HG03103 (cell line): ENCODE data around the gene FXYD6.
"Not testable (repeated sequence)": the region's sequence is repeated elsewhere in the genome, so short reads cannot be mapped to it uniquely, and the experiment has no call there.

Experiments used
- ATAC-seq: cut with Tn5 transposase; IDR thresholded peaks from one replicate; pipeline ENCODE4 v1.9.1; 2021; ENCODE audit warnings: low read depth; ENCODE audit not compliant: unreplicated experiment

The FXYD6 gene

DNA sequence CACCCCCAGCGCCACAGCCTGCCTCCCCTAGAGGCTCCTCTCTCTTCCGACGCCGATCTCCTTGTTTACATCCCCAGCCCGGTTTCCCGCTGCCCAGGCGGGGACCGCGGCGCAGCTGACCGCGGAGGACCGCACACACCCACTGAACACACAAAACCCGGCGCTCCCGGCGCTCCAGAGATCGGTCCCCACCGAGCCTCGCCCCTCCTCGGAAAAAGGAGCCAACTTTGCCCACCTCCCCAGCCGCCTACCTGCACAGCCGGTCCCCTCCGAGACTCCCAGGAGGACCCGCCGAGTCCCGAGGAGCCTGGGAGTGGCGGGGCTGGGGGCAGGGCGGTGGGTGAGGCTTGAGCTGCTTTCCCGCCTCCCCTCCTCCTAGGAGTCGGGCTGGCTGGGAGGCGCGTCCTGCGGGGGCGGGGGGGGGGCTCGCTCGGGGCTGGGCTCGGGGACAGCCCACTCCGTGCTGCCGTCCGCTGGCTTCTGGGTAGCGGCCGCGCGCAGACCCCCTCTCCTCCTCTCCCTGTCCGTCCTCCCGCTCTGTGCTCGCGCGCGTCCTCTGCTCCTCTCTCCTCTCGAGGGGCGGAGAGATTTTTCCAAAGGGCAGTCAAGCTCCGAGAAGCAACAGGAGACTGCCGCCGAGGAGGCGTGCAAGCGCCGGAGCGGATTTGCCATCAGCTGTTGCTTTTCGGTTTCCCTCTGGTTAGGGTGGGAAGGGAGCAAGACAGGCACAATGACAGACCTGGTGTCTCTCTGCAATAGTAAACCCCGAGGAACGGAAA is at the start of gene FXYD6:
TSS of gene FXYD6 (minus strand) at position 318 of the 779 bp plus-strand sequence. CDS start 33,882 bp downstream, outside the sequence.
- ATAC-seq = no peak

GRCh38 chr11:117926166-117926565 is 49.7 kb upstream of the FXYD6 start:
- ATAC-seq = not testable (repeated sequence)

DNA sequence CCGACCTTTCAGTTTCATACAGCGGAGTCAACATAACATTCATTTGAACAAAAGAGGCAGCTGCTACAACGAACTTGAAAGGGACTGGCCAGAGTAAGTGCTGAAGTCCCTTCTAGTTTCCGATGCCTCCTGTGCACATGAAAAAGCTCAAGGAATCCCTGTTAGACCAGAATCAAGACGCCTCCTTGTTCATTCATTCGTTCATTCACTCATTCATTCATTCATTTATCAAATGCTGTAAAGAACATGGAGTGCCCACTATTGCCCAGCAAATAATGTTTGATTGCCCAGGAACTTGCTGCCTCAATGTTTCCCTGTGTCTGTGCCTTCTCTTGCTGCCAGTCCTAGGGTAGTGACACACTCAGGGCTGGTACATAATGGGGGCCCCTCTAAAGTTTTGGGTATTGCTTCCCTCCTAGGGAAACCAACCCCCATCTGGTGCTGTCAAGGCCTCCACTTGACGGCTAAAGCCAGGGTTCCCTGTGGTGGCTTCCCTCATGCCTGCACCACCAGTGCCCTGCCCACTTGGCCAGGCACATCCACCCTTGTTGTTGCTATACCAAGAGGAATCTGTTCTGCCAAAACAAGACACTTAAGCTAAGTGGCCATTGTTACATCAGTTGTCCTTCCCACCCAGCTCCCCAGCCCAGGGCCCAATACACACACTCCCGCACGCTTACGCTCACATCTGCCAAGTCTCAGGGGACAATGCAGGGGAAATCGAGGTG is 48.9 kb upstream of the FXYD6 start:
- no peak for ATAC-seq

- no peak for ATAC-seq
Measured at GRCh38 chr11:117924631-117925170, 48.2 kb upstream of the FXYD6 start.

DNA sequence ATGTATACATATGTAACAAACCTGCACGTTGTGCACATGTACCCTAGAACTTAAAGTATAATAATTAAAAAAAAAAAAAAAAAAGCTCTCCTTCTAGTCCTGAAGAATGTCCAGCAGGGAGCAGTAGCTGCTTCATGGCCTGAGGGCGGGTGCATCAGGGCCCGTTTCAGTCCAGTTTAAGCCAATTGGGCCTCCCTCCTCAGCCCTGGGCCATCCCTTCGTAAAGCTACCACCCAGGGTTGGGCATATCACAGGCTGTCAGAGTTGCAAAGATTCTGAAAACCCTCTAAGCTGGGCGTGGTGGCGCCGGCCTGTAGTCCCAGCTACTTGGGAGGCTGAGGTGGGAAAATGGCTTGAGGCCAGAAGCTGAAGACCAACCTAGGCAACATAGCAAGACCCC is 47.3 kb upstream of the FXYD6 start:
- ATAC-seq = no peak

DNA sequence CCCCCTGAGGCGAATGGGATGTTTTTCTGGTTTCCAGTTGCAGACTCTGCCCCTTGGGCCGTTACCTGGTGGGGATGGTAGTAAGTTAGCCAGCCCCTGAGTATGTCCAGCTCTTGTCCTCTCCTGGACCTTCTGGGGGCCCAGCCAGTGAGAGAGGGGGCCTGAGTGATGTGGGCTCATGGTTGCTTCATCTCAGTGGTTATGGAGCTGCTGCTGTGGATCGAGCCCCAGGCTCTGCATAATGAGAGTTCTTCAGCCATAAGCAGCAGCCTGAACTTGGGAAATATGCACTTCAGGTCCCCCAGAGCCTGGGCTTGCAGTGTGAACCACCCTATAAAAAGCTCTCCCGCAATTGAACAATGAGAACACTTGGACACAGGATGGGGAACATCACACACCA is 46.8 kb upstream of the FXYD6 start:
- no peak for ATAC-seq

GRCh38 chr11:117921893-117922292 is 45.4 kb upstream of the FXYD6 start:
- no peak for ATAC-seq

- no peak for ATAC-seq
Measured at GRCh38 chr11:117921456-117921855, 45.0 kb upstream of the FXYD6 start.

- no peak for ATAC-seq
Measured at GRCh38 chr11:117919781-117920221, 43.3 kb upstream of the FXYD6 start.

DNA sequence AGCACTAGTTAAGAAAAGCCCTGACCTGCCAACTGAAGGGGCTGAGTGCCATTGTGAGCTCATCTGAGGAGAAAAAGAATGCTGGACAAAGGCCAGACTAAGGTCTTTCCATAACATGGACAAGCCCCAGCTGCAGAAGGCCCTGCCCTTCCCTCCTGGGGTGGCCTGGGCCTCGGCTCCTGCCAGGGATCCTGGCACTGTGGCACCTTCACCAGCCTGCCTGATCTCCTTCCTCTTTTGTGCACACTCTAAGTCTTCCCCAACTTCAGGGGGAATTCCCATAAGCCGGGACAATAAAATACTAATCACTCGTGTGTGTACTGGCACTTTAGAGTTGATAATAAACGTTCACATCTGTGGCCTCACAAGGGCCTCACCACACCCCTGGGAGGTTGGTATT is 42.9 kb upstream of the FXYD6 start:
- ATAC-seq = no peak

DNA sequence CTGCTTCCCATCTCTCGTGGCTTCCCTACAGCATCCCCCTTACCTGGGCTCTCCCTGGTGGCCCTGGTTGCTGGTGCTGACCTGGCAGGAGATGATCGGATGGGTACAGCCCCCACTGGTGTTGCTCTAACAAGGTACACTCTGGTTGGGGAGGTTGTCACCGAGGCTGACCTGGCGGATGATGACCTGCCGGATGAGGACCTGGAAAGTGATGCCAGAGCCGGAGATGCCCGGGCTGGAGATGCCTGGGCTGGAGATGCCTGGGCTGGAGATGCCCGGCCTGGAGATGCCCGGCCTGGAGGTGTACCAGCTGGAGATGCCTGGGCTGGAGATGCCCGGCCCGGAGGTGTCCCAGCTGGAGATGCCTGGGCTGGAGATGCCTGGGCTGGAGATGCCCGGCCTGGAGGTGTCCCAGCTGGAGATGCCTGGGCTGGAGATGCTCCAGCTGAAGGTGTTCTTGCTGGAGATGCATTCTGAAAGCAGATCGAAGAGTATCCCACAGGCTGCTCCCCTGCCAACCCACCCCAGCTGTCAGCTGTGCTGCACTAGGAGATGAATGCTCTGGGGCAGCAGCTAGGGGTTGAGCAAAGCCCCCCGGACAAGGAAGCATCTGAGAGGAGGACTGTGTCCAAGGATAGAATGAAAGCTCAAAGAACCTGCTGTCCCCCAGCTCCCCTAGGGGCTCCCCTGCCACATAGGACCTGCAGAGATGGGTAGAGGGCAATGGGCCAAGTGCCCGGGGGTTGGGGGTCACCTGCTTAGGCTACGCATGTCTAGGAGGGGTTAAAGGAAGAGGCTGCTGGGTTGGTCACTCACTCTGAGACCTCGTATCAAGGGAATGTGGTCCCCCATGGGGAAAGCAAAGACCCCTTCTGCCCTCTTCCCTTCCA is 42.2 kb upstream of the FXYD6 start:
- ATAC-seq = no peak

GRCh38 chr11:117917591-117918151 is 41.2 kb upstream of the FXYD6 start:
- no peak for ATAC-seq

GRCh38 chr11:117916956-117917355 is 40.5 kb upstream of the FXYD6 start:
- no peak for ATAC-seq

DNA sequence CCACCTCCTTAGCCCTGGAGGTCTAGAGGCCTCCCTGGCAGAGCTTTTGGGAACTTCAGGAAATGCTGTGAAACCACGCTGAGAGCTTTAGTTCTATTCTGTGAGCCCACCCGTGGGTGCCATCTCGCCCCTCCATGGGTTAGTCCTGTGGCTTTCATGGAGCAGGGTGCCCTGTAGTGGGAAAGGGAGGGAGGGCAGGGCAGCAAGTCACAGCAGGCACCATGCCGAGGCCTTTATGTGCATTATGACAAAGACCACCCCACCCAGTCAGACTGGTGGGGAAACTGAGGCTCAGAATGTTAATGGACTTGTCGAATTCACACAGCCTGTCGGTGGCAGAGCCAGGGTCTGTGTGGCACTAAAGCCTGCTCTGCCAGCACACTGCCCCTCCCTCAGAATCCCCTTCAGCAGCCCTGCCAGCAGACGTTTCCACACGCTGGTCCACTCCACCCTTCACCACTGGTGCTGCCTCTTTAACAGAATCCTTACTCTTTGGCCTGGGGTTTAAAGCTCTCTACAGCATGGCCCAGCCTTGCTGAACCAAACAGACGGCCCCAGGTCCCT is 39.3 kb upstream of the FXYD6 start:
- ATAC-seq = no peak

DNA sequence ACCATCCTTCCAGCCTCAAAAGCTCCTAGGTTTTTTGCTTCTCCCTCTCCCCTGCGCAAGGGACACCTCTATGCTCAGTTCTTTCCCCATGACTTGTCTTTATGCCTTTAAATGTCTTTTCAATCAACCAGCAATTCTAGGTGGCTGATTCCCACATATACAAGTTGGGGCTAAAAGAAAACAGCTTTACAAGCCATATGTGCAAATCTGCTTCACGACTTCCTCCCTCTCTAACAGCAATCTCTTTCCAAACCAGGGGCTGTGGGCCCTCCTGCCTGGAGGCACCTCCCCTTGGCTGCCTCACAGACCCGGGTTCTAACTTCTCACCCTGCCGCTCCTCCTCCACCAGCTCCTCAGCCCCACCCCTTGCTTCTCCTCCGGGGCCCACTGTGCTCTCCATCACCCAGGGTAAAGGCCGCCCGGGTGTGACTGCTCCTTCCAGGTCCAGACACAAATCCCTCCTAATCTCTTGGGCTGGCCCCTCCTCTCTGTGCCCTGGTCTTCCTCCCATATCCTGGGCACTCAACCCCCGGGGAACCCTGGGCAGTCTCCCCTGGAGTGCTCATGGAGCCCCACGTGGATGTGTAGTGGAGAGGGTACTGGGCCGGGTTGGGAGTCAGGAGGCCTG is 38.6 kb upstream of the FXYD6 start:
- ATAC-seq = no peak

- no peak for ATAC-seq
Measured at GRCh38 chr11:117914398-117914761, 37.9 kb upstream of the FXYD6 start.

GRCh38 chr11:117913736-117914397 is 37.4 kb upstream of the FXYD6 start:
- ATAC-seq = no peak

- ATAC-seq = no peak
Measured at GRCh38 chr11:117912497-117912896, 36.0 kb upstream of the FXYD6 start.

DNA sequence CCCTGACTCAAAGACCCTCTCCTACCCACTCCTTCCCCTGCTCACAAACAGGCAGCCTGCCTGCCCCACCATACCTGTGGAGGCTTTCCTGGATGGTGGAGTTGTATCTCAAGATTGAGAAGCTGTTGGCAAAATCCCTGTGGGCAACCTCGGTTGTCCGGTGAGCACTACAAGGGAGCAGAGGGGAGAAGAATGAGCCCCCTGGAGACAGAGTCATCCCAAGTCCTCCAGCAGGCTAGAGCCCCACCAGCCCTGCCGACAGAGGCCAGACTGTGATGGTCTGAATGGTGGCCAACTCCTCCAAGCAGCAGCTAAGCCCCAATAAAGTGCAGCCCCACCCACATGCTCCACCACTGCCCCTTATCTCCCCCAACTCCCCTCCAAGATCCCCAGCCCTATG is 35.2 kb upstream of the FXYD6 start:
- ATAC-seq = no peak
